Fibroblast of skin of right biceps (primary cell): ENCODE measurements around the gene MDC1.
"Not testable (repeated sequence)": the region's sequence is repeated elsewhere in the genome, so short reads cannot be mapped to it uniquely, and the experiment has no call there.

Experiments
- DNase-seq: peaks from one replicate; pipeline ENCODE4 v3.0.0-alpha.2; 2013

MDC1 gene, protein sequence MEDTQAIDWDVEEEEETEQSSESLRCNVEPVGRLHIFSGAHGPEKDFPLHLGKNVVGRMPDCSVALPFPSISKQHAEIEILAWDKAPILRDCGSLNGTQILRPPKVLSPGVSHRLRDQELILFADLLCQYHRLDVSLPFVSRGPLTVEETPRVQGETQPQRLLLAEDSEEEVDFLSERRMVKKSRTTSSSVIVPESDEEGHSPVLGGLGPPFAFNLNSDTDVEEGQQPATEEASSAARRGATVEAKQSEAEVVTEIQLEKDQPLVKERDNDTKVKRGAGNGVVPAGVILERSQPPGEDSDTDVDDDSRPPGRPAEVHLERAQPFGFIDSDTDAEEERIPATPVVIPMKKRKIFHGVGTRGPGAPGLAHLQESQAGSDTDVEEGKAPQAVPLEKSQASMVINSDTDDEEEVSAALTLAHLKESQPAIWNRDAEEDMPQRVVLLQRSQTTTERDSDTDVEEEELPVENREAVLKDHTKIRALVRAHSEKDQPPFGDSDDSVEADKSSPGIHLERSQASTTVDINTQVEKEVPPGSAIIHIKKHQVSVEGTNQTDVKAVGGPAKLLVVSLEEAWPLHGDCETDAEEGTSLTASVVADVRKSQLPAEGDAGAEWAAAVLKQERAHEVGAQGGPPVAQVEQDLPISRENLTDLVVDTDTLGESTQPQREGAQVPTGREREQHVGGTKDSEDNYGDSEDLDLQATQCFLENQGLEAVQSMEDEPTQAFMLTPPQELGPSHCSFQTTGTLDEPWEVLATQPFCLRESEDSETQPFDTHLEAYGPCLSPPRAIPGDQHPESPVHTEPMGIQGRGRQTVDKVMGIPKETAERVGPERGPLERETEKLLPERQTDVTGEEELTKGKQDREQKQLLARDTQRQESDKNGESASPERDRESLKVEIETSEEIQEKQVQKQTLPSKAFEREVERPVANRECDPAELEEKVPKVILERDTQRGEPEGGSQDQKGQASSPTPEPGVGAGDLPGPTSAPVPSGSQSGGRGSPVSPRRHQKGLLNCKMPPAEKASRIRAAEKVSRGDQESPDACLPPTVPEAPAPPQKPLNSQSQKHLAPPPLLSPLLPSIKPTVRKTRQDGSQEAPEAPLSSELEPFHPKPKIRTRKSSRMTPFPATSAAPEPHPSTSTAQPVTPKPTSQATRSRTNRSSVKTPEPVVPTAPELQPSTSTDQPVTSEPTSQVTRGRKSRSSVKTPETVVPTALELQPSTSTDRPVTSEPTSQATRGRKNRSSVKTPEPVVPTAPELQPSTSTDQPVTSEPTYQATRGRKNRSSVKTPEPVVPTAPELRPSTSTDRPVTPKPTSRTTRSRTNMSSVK (N-terminal part only)

DNA sequence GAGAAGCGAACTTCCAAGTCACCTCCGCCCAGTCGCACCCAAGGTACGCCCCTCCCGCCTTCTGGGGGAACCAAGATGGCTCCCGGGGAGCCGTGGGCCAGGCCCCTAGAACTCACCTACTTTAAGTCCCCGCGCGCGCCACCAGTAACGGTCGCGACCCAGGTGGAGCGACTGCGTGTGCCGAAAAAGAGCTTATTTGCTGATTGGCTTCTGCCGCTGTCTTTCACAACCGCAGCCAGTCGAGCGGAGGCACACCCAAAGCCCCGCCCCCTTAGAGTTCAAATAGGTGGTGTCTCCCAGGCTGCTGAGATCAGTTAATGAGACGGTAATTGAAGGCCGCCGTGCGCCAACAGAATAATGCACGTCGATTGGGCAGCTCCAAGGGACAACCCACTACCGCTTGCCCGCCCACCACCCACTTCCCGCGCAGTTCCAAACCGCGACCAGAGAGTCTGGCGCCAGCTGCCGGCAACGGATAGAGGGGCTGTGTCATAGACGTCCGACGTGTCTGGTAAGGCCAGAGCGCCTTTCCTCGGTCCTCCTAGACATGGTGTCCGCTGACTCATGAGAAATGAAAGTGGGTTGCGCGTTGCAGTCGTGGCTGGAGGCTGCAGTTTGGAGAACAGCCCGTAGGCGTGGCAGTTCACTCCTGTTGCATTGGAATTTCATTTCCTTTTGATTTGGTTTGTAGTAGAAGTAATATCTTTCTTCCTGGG is at the start of gene MDC1:
Gene MDC1 (minus strand): TSS at position 153 of the 716 bp plus-strand sequence. CDS start 2,106 bp downstream, outside the sequence.
- DNase-seq = peak; percentile 100

DNA sequence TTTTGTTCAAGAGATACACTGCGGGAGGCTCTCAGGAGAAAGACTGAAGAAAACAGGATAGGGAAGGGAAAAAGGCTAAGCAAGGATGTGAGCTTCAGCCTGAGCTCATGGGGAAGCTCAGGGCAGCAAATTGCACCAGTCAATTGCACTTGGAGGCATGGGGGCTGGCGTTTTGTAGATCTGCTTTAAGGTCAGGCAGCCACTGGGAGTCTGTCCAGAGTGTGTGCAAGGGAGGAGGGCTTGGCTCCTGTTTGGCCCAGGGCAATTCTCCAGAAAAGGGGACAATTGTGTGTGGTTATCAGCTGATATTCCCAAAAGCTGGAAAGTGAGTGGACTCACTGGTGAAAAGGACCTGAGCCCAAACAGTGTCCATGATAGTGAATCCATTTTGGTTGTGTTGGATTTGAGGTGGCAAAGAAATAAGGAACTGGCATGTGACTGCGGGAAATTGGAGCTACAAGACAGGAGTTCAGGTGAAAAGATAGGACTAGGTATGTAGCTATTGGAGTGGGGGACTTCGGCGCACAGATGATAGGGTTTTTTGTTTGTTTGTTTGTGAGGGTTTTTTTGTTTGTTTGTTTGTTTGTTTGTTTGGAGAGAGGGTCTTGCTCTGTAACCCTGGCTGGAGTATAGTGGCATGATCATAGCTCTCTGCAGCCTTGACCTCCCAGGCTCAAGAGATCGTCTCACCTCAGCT is 49.5 kb upstream of the MDC1 start:
- no peak for DNase-seq

DNA sequence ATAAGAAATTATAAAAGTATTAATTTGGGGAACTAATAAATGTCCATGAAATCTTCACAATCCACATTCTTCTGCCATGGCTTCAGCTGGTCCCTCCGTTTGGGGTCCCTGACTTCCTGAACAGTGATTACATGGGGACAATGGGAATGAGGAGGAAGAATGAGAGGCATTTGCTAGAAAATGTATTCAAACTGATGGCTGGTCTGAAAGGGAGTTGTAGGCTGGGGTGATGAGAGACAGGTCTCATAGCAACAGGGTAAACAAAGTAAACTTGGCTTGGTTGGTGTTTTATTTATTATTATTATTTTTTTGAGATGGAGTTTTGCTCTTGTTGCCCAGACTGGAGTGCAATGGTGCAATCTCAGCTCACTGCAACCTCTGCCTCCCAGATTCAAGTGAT is 48.4 kb upstream of the MDC1 start:
- peak; percentile 30 for DNase-seq

DNA sequence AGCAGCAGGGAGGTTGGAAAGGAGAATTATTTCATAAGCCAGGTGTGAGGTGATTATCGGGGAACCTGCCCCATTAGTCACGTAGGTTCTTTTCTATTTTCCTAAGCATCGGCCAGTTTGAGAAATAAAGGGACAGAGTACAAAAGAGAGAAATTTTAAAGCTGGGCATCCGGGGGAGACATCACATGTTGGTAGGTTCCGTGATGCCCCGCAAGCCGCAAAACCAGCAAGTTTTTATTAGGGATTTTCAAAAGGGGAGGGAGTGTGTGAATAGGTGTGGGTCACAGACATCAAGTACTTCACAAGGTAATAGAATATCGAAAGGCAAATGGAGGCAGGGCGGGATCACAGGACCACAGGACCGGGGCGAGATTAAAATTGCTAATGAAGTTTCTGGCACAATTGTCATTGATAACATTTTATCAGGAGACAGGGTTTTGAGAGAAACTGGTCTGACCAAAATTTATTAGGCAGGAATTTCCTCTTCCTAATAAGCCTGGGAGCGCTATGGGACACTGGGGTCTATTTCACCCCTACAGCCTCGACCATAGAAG is 47.5 kb upstream of the MDC1 start:
- DNase-seq = not testable (repeated sequence)

DNA sequence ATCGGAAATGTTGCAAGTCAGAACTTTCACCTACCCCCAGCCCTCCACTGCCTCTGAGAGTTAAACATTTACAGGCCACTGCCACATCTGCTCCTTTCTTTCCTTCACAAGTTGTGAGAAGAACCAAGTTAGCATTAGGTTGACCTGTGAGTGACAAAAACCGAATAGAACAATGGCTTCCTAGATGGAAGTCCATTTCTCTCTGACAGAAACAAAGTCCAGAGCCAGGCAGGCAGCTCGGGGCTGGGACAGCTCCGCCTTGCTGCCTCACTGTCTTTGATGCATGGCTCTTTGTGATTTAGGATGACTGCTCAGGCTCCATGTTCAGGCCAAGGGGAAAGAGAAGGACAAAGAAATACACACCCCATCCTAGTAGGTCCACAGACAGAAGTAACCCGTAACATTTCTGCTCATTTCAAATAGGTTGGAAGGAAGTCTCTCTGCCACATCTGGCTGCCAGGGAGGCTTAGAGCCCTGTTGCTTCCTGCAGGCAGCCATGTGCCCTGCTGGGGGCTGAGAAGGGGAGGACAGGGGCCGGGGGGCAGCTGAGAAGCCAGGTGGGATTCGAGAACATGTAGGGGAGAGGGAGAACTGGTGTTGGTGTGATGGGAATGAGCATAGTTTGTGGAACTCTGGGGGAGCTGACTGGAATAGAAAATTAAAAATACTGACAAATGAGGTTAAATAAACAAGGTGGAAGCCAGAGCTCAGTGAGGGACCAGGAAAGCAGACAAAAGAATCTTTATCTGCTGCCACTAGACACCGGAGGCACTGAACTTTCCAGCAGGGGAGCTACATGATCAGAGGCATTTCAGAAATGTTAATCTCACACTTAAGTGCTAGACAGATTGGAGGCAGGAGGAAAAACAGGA is 46.8 kb upstream of the MDC1 start:
- DNase-seq = peak; percentile 79

DNA sequence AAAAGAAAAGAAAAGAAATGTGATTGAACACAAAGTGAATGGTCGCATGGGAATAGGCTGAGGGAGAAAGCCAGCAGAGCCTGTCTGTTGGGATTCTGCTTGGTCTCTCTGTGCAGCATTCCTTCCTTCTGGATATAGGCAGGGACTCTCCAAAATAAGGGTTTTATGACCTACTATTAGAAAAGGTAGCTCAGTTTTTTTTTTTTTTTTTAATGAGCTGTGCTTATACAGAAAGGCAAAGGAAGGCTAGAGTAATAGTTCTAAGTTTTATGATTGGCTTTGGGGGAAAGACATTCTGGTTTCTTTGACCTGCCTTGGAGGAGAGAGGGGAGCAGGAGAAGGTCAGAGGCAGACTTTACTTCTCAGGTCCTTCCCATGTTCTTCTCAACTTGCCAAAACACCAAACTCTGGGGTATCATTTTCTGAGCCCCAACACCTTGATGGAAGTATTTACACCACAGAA is 46.1 kb upstream of the MDC1 start:
- DNase-seq = no peak

DNA sequence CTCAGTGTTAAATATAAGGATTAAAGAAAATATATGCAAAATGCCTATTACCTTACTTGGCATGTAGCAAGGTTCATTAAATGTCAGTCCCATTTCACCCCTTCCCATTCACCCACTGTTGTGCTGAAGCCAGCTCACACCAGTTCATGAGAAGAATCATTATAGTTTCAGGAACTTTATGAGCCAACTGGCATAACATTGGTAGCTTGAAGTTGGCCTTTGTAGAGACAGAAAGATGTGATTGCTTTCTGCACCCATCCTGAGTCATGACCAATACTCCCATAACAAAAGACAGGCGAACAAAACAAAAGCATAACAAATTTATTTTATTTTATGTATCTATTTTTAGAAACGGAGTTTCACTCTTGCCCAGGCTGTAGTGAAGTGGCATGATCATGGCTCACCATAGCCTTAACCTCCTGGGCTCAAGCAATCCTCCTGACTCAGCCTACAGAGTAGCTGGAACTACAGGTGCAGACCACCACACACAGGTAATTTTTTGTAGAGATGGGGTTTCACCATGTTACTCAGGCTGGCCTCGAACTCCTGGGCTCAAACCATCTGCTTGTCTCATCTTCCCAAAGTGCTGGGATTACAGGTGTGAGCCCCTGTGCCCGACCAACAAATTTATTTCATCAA is 44.8 kb upstream of the MDC1 start:
- DNase-seq = no peak

DNA sequence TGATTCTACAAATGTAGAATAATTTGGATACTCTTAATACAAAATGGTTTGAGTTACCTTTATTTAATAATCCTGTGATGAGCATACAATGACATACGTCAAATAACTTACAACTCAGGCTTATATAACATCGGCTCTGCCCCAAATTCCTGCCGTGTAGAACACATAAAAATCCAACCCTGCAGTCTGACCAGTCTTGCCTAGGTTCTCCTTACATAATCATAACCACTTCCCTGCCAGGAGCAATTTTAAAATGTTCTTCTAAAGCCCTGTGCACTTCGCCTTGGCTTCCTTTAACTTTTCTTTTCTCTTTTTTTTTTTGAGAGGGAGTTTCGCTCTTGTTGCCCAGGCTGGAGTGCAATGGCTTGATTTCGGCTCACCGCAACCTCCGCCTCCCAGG is 43.5 kb upstream of the MDC1 start:
- no peak for DNase-seq

DNA sequence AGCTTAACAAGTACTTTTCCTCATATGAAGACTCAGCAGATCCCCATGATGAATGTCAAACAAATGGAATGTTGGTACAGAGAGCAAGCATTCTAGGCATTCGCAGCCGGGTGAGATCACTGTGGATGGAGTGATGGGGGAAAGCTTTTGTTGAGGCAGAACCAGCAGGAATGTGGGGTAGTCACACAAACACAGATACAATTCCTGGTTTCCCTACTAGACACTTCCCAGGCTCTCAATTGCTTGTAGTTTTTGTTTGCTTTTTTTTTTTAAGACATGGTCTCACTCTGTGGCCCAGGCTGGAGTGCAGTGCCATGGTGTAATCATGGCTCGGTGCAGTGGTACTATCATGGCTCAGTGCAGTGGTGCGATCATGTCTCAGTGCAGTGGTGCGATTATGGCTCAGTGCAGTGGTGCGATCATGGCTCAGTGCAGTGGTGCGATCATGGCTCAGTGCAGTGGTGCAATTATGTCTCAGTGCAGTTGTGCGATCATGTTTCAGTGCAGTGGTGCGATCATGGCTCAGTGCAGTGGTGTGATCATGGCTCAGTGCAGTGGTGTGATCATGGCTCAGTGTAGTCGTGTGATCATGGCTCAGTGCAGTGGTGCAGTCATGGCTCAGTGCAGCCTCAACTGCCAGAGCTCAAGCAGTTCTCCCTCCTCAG is 42.6 kb upstream of the MDC1 start:
- DNase-seq = peak; percentile 99

DNA sequence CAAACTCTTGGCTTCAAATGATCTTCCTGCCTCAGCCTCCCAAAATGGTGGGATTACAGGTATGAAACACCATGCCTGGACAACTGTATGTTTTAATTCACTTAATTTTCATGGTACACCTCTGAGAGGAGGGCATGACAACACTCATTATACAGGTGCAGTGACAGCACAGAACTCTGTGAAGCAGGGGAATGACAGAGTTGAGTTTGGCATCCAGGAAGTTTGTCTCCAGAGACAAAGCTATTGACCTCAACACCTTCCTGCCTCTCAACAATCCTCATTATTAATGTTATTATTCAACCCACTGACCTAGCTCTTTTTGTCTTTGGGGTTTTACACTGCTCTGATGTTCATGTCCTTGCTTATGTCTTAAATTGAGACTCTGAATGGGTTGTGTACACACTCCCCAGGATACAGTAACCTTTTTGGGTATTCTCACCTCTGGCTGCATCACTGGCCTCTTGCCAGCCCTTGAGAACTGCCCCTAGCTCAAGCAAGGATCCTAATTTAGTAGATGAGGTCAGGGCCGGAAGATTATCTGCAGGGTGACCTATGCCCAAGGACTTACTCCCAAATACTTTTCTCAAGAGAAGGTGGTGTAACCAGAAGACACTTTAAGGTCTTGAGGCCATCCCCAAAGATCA is 40.3 kb upstream of the MDC1 start:
- DNase-seq = no peak

DNA sequence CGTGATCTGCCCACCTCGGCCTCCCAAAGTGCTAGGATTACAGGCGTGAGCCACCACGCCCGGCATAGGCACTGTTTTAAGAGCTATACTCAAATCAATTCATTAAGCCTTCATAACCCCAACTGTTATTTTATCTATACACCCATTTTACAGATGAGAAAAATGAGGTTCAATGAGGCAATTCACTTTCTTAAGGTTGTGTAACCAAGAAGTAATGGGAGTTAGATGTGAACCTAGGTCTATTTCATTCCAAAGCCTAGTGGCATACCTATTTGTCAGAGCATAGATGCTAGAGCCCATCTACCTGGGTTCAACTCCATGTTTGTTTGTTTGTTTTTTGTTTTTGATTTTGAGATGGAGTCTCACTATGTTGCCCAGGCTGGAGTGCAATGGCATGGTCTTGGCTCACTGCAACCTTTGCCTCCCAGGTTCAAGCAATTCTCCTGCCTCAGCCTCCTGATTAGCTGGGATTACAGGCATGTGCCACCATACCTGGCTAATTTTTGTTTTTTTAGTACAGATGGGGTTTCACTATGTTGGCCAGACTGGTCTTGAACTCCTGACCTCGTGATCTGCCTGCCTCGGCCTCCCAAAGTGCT is 39.4 kb upstream of the MDC1 start:
- DNase-seq = not testable (repeated sequence)

DNA sequence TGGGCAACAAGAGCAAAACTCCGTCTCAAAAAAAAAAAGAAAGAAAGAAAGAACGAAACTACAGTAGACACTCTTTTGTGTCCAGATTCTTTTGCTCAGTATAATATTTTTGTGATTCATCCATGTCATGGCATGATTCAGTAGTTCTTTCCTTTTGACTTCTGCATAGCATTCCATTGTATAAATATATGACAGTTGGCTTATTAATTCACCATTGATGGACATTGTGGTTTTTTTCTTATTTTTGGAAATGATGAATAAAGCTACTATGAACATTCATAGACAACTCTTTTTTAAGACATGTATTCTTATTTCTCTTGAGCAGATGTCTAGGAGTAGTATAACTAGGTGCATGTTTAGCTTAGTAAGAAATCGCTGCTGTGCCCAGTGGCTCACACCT is 37.5 kb upstream of the MDC1 start:
- peak; percentile 89 for DNase-seq

DNA sequence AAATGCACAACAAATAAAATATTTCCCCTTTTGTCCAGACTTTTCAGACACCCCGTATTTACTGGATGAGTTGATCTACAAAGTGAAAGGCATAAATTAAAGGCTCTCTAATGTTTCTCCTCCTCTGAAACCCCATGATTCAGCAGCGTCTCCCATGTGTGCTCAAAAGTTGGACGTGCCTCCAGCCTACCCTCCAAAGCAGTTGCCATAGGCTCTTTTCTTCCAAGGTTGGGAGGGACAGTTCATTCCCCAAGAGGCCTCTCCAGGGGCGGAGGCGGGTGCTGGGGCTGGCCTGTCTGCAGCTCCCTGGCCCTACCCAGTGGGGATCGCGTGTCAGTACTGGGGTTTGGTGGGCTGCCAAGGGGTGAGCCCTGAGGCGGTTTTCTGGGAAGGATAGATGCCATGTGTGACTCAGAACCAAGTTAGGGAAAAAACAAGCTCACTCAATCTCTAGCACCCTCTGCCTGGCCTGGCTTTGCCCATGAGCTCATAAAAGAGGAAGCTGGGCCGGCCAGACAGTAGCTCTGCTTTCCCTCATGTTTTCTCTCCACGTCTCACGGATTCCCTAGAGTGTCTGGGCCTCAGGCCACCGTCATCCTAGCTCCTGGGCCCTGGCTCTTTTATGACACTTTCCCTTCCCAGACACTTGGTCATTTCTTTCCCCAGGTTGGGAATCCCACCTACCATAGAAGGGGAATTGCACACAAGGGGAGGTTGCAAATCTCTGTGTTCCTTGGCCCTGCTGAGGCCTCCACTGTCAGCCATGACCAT is 35.3 kb upstream of the MDC1 start:
- DNase-seq = peak; percentile 100

DNA sequence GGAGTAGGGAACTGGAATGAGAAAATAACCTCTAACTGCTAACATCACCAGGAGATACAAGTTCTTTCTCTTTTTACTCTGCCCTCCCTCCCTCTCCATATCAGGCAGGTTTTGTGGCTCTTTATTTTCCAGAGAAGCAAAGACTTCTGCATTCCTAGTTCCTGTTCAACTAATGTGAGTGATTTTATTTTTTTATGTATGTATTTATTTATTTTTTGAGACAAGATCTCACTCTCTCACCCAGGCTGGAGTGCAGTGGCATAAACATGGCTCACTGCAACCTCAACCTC is 33.2 kb upstream of the MDC1 start:
- no peak for DNase-seq

DNA sequence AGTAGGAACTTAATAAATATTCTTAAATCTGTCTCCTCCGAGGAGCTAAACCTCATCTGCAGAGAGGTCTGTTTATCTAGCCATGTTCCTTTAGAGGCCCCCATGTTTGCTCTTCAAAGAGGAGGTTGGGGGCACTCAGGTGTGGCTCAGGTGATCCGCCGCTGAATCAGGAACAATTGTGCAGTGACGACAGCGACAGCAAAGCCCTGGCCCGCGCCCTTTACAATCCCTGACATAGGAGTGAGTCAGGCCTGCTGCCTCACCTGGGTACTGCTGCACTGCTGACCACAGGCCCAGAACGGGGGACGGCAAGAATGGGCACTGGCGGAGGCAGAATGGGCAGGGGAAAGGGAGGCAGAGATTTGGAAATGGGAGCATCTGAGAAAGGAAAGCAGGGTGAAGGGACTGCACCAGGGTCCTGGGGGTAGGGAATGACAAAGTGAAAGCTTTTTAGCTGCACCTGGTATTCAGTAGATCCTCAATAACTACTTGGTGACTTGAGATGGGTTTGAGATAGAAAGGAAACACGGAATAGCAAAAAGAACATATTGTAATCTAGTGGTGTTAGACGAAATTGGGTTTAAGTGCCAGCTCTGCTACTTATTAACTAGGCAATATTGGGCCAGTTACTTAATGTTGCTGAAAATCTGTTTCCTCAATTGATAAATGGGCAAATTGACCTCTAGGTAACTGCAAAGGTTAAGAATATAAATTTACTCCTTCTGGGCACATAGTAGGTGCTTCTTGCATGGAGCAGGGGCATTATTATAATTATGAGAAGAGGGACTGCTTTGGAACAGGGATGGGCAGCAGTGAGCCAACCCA is 32.7 kb upstream of the MDC1 start:
- no peak for DNase-seq

DNA sequence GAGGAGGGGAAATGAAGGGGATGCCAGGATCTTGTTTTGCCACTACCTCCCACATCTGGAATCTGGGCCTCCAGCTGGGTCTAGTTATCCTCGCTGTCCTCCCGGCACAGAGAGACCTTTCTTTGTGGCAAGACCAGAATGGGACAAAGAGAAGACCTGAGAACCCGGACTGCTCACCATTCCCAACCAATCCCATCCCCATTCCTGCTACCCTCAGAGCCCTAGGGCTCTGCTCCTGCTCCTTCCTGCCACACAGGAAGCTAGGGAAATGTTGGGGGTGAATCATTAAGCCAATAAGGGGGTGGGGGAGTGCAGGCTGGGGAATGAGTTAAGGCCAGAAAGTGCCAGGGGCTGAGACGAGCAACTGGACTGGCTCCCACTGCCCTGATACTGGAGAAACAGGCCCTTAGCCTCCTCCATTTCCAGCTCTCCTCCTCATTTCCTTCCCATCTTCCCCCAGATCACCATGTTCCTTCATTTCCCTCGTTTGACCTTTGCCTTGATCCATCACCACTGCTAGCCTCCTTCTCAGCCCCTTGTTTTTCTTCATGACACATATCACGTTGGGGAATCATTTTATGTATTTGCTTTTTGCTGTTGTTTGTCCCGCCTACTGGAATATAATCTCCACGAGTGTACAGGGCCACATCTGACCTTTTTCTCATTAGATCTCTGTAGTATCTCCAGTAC is 31.9 kb upstream of the MDC1 start:
- peak; percentile 71 for DNase-seq
